D341Med (cell line): ENCODE measurements around the gene CYP26B1.

Experiments used
- DNase-seq: peaks from one replicate; pipeline ENCODE4 v3.0.0; 2012; ENCODE audit warnings: low spot score

Gene CYP26B1

GRCh38 chr2:72154386-72154975 is 6.8 kb upstream of the CYP26B1 start:
- DNase-seq: no peak

- DNase-seq: no peak
These were observed 6.3 kb upstream of the CYP26B1 start for GRCh38 chr2:72153924-72154323.

GRCh38 chr2:72153026-72153791 is 5.5 kb upstream of the CYP26B1 start:
- no peak for DNase-seq

GRCh38 chr2:72150861-72151356 is 3.2 kb upstream of the CYP26B1 start:
- DNase-seq: peak; percentile 12

- DNase-seq: peak; percentile 81
These were observed 2.6 kb upstream of the CYP26B1 start for GRCh38 chr2:72150157-72150860.

- peak; percentile 46 for DNase-seq
These were observed 2.0 kb upstream of the CYP26B1 start for GRCh38 chr2:72149556-72150156.

- peak; percentile 60 for DNase-seq
These were observed 1.3 kb upstream of the CYP26B1 start for GRCh38 chr2:72148837-72149555.

GRCh38 chr2:72148003-72148836 is 558 bp upstream of the CYP26B1 start:
- peak; percentile 69 for DNase-seq

- peak; percentile 27 for DNase-seq
These were observed 1.0 kb downstream of the CYP26B1 start for GRCh38 chr2:72146347-72147302.

GRCh38 chr2:72145658-72146329 is 1.9 kb downstream of the CYP26B1 start:
- peak; percentile 22 for DNase-seq

- peak; percentile 59 for DNase-seq
These were observed 2.4 kb downstream of the CYP26B1 start for GRCh38 chr2:72145289-72145657.

- DNase-seq: peak; percentile 47
These were observed 2.9 kb downstream of the CYP26B1 start for GRCh38 chr2:72144632-72145288.

- DNase-seq: no peak
These were observed 3.4 kb downstream of the CYP26B1 start for GRCh38 chr2:72144274-72144631.

- DNase-seq: no peak
These were observed 4.0 kb downstream of the CYP26B1 start for GRCh38 chr2:72143441-72144273.

GRCh38 chr2:72142570-72143440 is 4.9 kb downstream of the CYP26B1 start:
- DNase-seq: peak; percentile 4

- peak; percentile 4 for DNase-seq
These were observed 5.7 kb downstream of the CYP26B1 start for GRCh38 chr2:72141881-72142451.
